ENCODE measurements around the gene RAD51.

Gene RAD51

GRCh38 chr15:40766906-40767837 lies 72.2 kb downstream of the RAD51 start:
- ChIA-PET POLR2A (interaction anchor here (1.1 kb wide), 1 partner anchor 40 kb away, joined by 3 read pairs; the partner anchor contains the start of gene DNAJC17), CTCF (interaction anchor here (0.9 to 2.7 kb wide), 7 partner anchors 10 to 125 kb away, joined by 3 to 9 read pairs (median 6); no protein-coding TSS in a partner anchor)
- DNase-seq (ENCODE audit: low read depth, low spot score) = no peak
- TF ChIP-seq CTCF (IDR thresholded peaks at IDR 0.05; ENCODE audit: insufficient read depth, low read length, missing control alignments) = no peak
- H3K4me3 ChIP-seq (ENCODE audit: low read depth, low read length) = no peak overlapping the region

- no peak for DNase-seq (ENCODE audit: low read depth, low spot score)
- TF ChIP-seq CTCF (IDR thresholded peaks at IDR 0.05; ENCODE audit: insufficient read depth, low read length, missing control alignments) = no peak
- ChIA-PET CTCF (interaction anchor here (2.0 to 2.2 kb wide), 2 partner anchors 9 to 17 kb away, joined by 5 to 6 read pairs; no protein-coding TSS in a partner anchor), POLR2A (no interaction called here)
- no peak overlapping the region for H3K4me3 ChIP-seq (ENCODE audit: low read depth, low read length)
Measured at GRCh38 chr15:40767838-40768500, 73.0 kb downstream of the RAD51 start.

GRCh38 chr15:40768521-40769273 lies 73.7 kb downstream of the RAD51 start:
- no peak for DNase-seq (ENCODE audit: low read depth, low spot score)
- POLR2A ChIA-PET = no interaction called here
- CTCF ChIA-PET = interaction anchor here (1.1 to 2.2 kb wide), 3 partner anchors 8 to 75 kb away, joined by 3 to 6 read pairs (median 5); no protein-coding TSS in a partner anchor
- TF ChIP-seq CTCF (IDR thresholded peaks at IDR 0.05; ENCODE audit: insufficient read depth, low read length, missing control alignments) = no peak
- H3K4me3 ChIP-seq (ENCODE audit: low read depth, low read length) = no peak overlapping the region

- H3K4me3 ChIP-seq (ENCODE audit: low read depth, low read length) = no peak within 1 kb of the TSS
- ChIA-PET CTCF (interaction anchor here (1.0 to 2.2 kb wide), 4 partner anchors 8 to 76 kb away, joined by 3 to 6 read pairs (median 4); no protein-coding TSS in a partner anchor), POLR2A (interaction anchor here (1.0 kb wide), 1 partner anchor 12 kb away, joined by 4 read pairs; no protein-coding TSS in a partner anchor)
- no peak for DNase-seq (ENCODE audit: low read depth, low spot score)
- TF ChIP-seq CTCF (IDR thresholded peaks at IDR 0.05; ENCODE audit: insufficient read depth, low read length, missing control alignments) = no peak
Measured at GRCh38 chr15:40769274-40770146, 74.5 kb downstream of the RAD51 start, which contains the start of gene C15orf62. Gene C15orf62, plus strand, starts transcription at chr15:40769980. Its CDS starts 516 bp downstream, at chr15:40770496.

GRCh38 chr15:40770147-40770721 lies 75.3 kb downstream of the RAD51 start:
- CTCF ChIA-PET = interaction anchor here (1.0 to 2.2 kb wide), 3 partner anchors 15 to 89 kb away, joined by 3 to 5 read pairs (median 4); no protein-coding TSS in a partner anchor
- no peak overlapping the region for H3K4me3 ChIP-seq (ENCODE audit: low read depth, low read length)
- no peak for TF ChIP-seq CTCF (IDR thresholded peaks at IDR 0.05; ENCODE audit: insufficient read depth, low read length, missing control alignments)
- POLR2A ChIA-PET = interaction anchor here (1.0 kb wide), 1 partner anchor 12 kb away, joined by 4 read pairs; no protein-coding TSS in a partner anchor
- no peak for DNase-seq (ENCODE audit: low read depth, low spot score)
